IMR-90 (cell line): ENCODE data around the gene HS3ST6.

Experiments
- CEBPB ChIP-seq: IDR thresholded peaks from 2 replicates; pipeline ENCODE4 v1.6.1; 2012; ENCODE audit warnings: low read depth, low read length, improper control_type of control experiment
- CHD1 ChIP-seq: IDR thresholded peaks from 2 replicates; pipeline ENCODE4 v1.6.1; 2012; ENCODE audit warnings: low read depth, low read length, improper control_type of control experiment
- CTCF ChIP-seq: conservative IDR thresholded peaks from 2 replicates; pipeline ENCODE4 v1.5.1; 2012; ENCODE audit warnings: mild to moderate bottlenecking, low read depth, low read length, improper control_type of control experiment
- ELK1 ChIP-seq: fragments of 150-350 bp; IDR thresholded peaks from 2 replicates; pipeline ENCODE4 v1.6.1; 2016; ENCODE audit warnings: low read depth, mild to moderate bottlenecking, low read length, moderate library complexity, borderline replicate concordance
- FOS ChIP-seq: fragments of 150-350 bp; IDR thresholded peaks from 2 replicates; pipeline ENCODE4 v1.6.1; 2016; ENCODE audit warnings: low read depth, low read length
- MAFK ChIP-seq: IDR thresholded peaks from 2 replicates; pipeline ENCODE4 v1.6.1; 2012; ENCODE audit warnings: low read depth, low read length, improper control_type of control experiment
- MXI1 ChIP-seq: IDR thresholded peaks from 2 replicates; pipeline ENCODE4 v1.6.1; 2012; ENCODE audit warnings: low read depth, mild to moderate bottlenecking, low read length, moderate library complexity, borderline replicate concordance
- POLR2A ChIP-seq: IDR thresholded peaks from 2 replicates; pipeline ENCODE4 v1.6.1; 2012; ENCODE audit warnings: mild to moderate bottlenecking, low read depth, low read length
- RAD21 ChIP-seq: IDR thresholded peaks from 2 replicates; pipeline ENCODE4 v1.6.1; 2012; ENCODE audit warnings: low read length, improper control_type of control experiment
- RCOR1 ChIP-seq: IDR thresholded peaks from 2 replicates; pipeline ENCODE4 v1.6.1; 2012; ENCODE audit warnings: mild to moderate bottlenecking, low read length, improper control_type of control experiment; ENCODE audit not compliant: insufficient replicate concordance
- SMC3 ChIP-seq: fragments of 150-350 bp; IDR thresholded peaks from 2 replicates; pipeline ENCODE4 v1.6.1; 2016; ENCODE audit warnings: low read depth, mild to moderate bottlenecking, antibody characterized with exemption, low read length, moderate library complexity

- TF ChIP-seq CTCF (no peak), SMC3 (no peak), CEBPB (no peak), POLR2A (no peak), MAFK (no peak), RAD21 (no peak), RCOR1 (no peak), ELK1 (no peak), FOS (no peak), MXI1 (no peak), CHD1 (no peak)
These were observed 407 bp downstream of the HS3ST6 start for GRCh38 chr16:1917665-1918350.
